Neural crest cell (in vitro differentiated cells): ENCODE data around the gene ARIH1. TPM values are rescaled to one million over a fixed set of nuclear protein-coding genes. Genes with fewer than 3 reads are reported as not detected.
"Not testable (repeated sequence)": the region's sequence is repeated elsewhere in the genome, so short reads cannot be mapped to it uniquely, and the experiment has no call there.

ENCODE experiments used
- DNase-seq: peaks from one replicate; pipeline ENCODE4 v3.0.0; 2021; ENCODE audit warnings: low read depth, mixed read lengths, low spot score
- H3K27ac Mint-ChIP-seq: one replicate; pipeline ENCODE4 v1.8.0; 2021; ENCODE audit warnings: mild to moderate bottlenecking, mixed read lengths; ENCODE audit not compliant: unreplicated experiment
- H3K27me3 Mint-ChIP-seq: 2 replicates; pipeline ENCODE4 v1.8.0; 2021; ENCODE audit warnings: low read depth, mild to moderate bottlenecking, mixed read lengths
- H3K36me3 Mint-ChIP-seq: 2 replicates; pipeline ENCODE4 v1.8.0; 2021; ENCODE audit warnings: low read depth, mild to moderate bottlenecking, mixed read lengths
- H3K4me1 Mint-ChIP-seq: 2 replicates; pipeline ENCODE4 v1.8.0; 2021; ENCODE audit warnings: mixed read lengths
- H3K4me3 Mint-ChIP-seq: one replicate; pipeline ENCODE4 v1.8.0; 2021; ENCODE audit warnings: mild to moderate bottlenecking, mixed read lengths
- H3K9me3 Mint-ChIP-seq: 2 replicates; pipeline ENCODE4 v1.8.0; 2021; ENCODE audit warnings: mixed read lengths
- total RNA-seq: library from RNA; stranded (reverse); gene quantifications from 2 replicates; pipeline ENCODE4 v1.2.1, GENCODE V29; 2021
- TF ChIP-seq, protein P1 (sequence below): fragments of 200-600 bp; sonication (generic); conservative IDR thresholded peaks from 2 replicates; pipeline ENCODE4 v1.5.0; 2021; ENCODE audit warnings: antibody characterized with exemption, mild to moderate bottlenecking

The ARIH1 gene
- total RNA-seq, 1 donor from 2014 or later = 146 TPM

DNA sequence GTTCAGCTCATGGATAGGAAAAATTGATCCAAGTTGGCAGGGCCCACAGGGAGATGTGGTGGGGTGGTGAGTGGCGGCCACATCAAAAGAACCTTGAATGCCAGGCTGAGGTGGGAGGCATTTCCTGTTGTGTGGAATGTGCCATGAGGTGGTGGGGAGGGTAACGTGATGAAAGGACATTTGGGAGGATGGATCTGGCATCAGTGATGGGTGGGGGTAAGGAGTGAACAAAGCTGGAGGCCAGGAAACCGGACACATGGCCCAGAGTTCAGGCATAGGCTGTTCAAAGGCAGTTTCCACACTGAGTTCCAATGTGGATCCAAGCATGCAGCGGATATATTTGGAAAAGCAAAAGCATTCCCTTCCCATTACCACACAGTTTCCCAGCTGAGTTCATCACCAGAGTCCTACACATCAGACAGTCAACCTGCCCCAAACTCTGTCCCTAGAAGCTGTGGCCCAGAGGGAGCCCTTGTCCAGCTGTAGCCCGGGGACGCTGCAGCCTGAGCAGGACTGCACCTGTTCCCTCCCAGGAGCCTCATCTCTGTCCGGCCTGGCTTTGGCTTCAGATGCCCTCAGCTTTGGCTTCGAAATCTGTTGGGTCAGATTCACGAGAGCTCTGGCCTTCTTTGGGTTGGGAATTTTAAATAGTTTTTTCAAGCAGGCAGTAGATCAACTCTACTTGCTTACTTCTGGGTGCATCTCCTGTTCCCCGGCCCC lies 142.5 kb downstream of the ARIH1 start:
- Mint-ChIP-seq H3K9me3 (no peaks in the 10 kb centered on the region), H3K27ac (no peak overlapping the region), H3K27me3 (no peaks in the 10 kb centered on the region), H3K4me3 (no peak overlapping the region), H3K36me3 (no peaks in the 10 kb centered on the region), H3K4me1 (peaks cover 4% of the 10 kb centered on the region)
- no peak for DNase-seq
- TF ChIP-seq, protein P1, sequence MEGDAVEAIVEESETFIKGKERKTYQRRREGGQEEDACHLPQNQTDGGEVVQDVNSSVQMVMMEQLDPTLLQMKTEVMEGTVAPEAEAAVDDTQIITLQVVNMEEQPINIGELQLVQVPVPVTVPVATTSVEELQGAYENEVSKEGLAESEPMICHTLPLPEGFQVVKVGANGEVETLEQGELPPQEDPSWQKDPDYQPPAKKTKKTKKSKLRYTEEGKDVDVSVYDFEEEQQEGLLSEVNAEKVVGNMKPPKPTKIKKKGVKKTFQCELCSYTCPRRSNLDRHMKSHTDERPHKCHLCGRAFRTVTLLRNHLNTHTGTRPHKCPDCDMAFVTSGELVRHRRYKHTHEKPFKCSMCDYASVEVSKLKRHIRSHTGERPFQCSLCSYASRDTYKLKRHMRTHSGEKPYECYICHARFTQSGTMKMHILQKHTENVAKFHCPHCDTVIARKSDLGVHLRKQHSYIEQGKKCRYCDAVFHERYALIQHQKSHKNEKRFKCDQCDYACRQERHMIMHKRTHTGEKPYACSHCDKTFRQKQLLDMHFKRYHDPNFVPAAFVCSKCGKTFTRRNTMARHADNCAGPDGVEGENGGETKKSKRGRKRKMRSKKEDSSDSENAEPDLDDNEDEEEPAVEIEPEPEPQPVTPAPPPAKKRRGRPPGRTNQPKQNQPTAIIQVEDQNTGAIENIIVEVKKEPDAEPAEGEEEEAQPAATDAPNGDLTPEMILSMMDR = no peak

DNA sequence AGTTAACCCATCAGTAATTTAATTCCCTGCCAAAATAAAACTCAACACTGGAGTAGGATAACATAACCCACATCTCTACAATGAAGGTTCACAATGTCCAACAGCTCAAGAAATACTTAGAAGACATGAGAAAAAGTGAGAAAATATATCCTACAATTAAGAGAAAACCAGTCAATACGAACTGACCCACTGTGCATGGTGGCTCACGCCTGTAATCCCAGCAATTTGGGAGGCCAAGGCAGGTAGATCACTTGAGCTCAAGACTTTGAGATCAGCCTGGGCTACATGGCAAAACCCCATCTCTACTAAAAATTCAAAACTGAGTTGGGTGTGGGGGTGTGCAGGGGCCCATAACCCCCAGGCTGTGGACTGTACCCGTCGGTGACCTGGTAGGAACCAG lies 149.7 kb downstream of the ARIH1 start:
- H3K9me3 Mint-ChIP-seq, H3K4me3 Mint-ChIP-seq, H3K4me1 Mint-ChIP-seq: not testable (repeated sequence)

DNA sequence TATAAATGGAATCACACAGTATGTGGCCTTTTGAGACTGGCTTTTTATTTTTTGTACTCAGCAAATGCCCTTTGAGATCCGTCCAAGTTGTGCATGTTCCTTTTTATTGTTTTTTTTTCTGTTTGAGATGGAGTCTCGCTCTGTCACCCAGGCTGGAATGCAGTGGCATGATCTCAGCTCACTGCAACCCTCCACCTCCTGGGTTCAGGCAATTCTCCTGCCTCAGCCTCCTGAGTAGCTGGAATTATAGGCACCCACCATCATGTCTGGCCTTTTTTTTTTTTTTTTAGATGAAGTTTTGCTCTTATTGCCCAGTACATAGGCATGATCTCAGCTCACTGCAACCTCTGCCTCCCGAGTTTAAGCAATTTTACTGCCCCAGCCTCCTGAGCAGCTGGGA lies 152.0 kb downstream of the ARIH1 start:
- H3K36me3 Mint-ChIP-seq, H3K27me3 Mint-ChIP-seq, H3K9me3 Mint-ChIP-seq, H3K4me1 Mint-ChIP-seq, DNase-seq, H3K4me3 Mint-ChIP-seq, H3K27ac Mint-ChIP-seq: not testable (repeated sequence)

More for the DNA sequence above, 149.7 kb downstream of the ARIH1 start:
- not testable (repeated sequence) for H3K27ac Mint-ChIP-seq, H3K27me3 Mint-ChIP-seq, H3K36me3 Mint-ChIP-seq, DNase-seq

DNA sequence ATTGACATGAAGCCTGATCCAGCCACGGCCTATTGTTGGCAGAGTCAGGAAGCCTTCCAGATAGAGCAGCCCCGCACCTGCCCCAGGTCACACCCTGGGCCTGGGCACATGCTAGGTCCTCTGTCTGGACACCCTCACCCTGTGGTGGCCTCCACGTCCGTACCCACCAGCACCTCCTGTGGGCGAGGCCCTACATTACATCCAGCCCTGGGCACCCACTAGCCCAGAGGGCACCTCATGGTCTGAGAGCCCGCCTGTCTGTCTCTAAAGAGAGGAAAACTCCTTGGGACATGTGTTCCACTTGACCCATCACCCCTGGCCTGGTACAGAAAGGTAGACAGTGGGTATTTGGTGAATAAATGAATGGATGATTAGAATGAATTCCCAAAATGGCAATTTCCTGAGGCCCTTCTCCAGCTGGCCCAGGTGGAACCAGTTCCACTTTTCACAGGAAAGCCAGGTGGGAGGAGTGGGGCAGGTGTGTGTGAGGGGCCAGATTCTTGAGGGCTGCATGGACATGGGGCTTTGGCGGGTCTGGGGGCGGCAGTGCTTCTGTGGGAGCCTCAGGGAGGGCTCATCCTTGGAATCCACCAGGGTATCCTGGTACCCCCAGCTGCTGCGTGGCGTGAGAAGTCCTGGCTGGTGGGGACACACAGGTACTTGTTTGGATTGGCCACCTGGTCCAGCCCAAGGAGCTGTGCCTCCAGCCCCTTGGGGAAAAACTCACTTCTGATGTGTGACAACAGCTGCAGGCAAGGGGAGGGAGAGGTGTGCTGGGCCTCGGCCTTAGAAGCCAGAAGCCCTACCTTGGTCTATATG lies 154.3 kb downstream of the ARIH1 start:
- not testable (repeated sequence) for H3K4me1 Mint-ChIP-seq, H3K36me3 Mint-ChIP-seq, H3K9me3 Mint-ChIP-seq, H3K4me3 Mint-ChIP-seq, H3K27ac Mint-ChIP-seq, H3K27me3 Mint-ChIP-seq, DNase-seq

DNA sequence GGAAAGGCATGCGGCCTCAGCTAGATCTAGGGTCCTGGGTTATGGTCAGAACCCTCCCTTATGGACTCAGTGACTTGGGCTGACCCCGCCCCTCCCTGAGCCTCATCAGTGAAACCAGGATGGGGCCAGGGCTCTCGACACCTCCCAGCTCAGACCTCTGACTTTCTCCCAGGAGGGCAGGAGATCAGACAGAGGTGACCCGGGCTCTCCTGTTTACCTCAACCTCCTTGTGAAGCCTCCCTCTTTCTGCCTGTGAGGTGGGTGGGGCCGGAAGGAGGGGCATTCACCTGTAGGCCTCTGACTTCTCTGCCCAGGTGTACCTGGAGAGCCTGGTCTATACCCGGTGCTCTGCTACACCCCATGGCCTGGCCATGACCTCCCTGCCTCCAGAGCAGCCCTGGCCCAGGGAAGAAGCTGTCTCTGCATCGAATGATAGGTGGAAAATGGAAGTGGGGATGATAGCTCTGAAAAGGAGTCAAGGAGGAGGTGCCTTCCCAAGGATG lies 155.0 kb downstream of the ARIH1 start:
- not testable (repeated sequence) for DNase-seq, H3K4me3 Mint-ChIP-seq, H3K36me3 Mint-ChIP-seq, H3K27ac Mint-ChIP-seq, H3K4me1 Mint-ChIP-seq, H3K9me3 Mint-ChIP-seq, H3K27me3 Mint-ChIP-seq

DNA sequence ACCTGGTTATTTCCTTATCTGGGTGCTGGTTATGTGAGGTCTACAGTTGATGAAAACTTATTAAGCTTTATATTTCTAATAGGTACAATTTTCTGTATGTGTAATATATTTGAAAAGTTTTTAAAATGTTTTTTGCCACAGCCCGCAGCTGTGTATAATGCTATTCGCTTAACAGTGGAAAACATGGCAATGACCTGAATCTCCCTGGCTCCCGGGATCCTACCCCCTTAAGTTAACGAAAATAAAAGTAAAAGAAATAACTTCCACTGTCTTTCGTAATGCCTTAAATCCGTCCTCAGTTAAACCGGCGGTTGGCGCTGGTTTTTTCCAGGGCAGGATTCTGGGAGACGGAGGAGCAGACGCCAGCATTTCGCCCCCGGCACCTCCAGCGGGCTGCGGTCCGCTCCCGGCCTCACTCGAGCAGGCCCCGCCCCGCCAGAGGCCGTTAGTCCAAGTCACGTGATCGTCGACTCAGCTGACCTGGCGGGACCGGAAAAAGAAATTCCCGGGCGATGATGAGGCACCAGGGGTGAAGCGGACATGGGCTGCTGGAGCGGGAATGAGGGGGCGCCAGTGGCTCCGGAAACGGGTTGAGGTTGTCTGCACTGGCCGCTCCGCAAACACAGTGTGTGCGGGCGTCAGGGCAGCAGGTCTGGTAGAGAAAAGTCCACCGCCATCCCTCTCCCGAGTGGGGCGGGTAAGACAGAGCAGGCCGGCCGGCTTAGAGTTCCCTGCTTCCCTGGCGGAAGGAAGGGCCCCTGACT lies 162.6 kb downstream of the ARIH1 start:
- DNase-seq = peak; percentile 52
- H3K27me3 Mint-ChIP-seq, H3K4me1 Mint-ChIP-seq, H3K36me3 Mint-ChIP-seq, H3K27ac Mint-ChIP-seq, H3K9me3 Mint-ChIP-seq, H3K4me3 Mint-ChIP-seq: not testable (repeated sequence)

DNA sequence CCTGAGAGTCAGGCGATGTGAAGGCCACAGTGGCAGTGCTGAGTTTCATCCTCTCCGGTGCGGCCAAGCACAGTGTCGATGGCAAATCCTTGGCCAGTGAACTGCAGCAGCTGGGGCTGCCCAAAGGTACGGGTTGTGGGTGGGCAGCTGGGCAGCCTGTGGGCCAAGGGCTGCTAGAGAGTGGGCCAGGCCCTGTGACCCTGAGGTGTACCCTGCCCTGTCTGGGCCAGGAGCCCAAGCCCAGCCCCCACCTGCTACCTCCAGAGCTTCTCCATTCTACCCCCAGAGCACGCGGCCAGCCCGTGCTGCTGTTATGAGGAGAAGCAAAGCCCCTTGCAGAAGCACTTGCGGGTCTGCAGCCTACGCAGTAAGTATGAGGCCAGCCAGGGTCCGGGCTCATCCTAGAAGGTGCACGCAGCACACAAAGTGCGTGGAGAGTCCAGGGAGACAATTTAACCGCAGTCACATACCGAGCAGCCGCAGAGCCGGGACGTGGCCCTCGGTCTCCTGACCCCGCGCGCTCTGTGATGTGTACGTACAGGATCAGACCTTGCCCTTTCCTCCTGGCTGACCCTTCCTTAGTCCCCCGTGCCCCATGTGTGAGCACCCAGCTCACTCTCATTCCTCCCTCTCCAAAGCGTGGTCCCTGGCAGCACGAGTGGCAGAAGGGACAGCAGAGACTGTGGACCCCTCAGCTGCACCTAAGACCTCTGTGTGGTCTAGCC lies 165.8 kb downstream of the ARIH1 start:
- not testable (repeated sequence) for H3K9me3 Mint-ChIP-seq, H3K36me3 Mint-ChIP-seq, H3K4me1 Mint-ChIP-seq, H3K27ac Mint-ChIP-seq, H3K27me3 Mint-ChIP-seq, H3K4me3 Mint-ChIP-seq, DNase-seq

DNA sequence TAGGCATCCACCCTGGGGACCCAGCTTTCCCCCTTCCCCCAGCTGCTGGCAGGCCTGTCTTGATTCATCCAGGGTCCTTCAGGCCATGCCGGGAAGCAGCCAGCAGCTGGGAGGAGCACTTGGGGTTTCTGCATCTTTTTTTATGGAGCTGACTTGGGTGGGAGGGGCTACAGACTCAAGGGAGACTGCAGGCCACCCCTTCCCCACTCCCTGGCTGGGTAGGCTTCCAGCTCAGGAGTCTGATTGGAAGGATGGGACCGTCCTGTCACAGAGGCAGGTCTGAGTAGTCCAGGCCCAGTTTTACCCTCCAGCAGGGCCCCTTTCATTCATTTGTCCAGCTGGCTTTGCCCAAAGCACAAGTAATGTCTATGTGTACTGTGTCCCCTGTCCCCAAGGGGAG lies 168.1 kb downstream of the ARIH1 start:
- H3K36me3 Mint-ChIP-seq, H3K27me3 Mint-ChIP-seq, H3K4me3 Mint-ChIP-seq, H3K9me3 Mint-ChIP-seq, DNase-seq, H3K4me1 Mint-ChIP-seq, H3K27ac Mint-ChIP-seq: not testable (repeated sequence)

DNA sequence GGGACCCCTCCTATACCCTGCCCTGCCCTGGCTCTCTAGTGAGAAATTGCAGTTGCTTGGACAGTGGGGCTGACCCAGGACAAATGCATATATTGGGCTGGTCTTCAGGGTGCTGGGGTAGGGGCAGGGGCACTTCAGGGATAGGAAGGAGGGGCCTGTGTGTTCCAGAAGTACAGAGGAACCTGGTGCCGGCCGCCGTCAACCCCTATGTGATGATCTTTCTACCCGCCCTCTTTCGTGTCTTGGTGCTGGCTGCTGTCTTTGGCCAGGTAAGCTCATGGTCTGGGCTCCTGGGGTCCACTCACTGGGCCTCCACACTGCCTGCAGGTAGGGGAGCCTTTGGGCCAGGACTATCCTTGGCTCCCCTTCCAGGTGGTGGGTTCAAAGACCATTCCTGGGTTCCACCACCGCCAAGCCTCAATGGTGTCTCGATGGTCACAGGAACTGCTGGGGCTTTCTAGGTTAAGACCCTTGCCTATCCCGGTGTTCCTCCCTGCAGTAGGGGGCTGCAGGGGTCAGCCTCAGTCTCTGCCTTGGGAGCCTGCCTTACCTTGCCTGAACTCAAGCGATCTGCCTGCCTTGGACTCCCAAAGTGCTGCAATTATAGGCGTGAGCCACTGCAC lies 174.6 kb downstream of the ARIH1 start:
- H3K27me3 Mint-ChIP-seq, DNase-seq, H3K4me3 Mint-ChIP-seq, H3K4me1 Mint-ChIP-seq, H3K36me3 Mint-ChIP-seq, H3K9me3 Mint-ChIP-seq, H3K27ac Mint-ChIP-seq: not testable (repeated sequence)
